Adipocyte (in vitro differentiated cells): ENCODE measurements around the gene KLF11.
"Not testable (repeated sequence)": the region's sequence is repeated elsewhere in the genome, so short reads cannot be mapped to it uniquely, and the experiment has no call there.

Source experiments
- DNase-seq: peaks from one replicate; pipeline ENCODE4 v3.0.0-alpha.2; 2015; ENCODE audit warnings: low read depth
- H3K27me3 ChIP-seq: replicated peaks from 2 replicates; pipeline ENCODE4 v1.7.0; 2013; ENCODE audit warnings: mild to moderate bottlenecking, low read length, moderate library complexity; ENCODE audit not compliant: control insufficient read depth, insufficient read depth
- H3K36me3 ChIP-seq: 2 replicates; pipeline ENCODE4 v1.7.0; 2013; ENCODE audit warnings: low read length, mild to moderate bottlenecking, moderate library complexity; ENCODE audit not compliant: control insufficient read depth, insufficient read depth, severe bottlenecking
- H3K4me1 ChIP-seq: 2 replicates; pipeline ENCODE4 v1.7.0; 2013; ENCODE audit warnings: mild to moderate bottlenecking, low read length, moderate library complexity; ENCODE audit not compliant: control insufficient read depth, insufficient read depth
- H3K4me3 ChIP-seq: 2 replicates; pipeline ENCODE4 v1.7.0; 2013; ENCODE audit warnings: mild to moderate bottlenecking, low read length, moderate library complexity
- H3K9ac ChIP-seq: 2 replicates; pipeline ENCODE4 v1.7.0; 2013; ENCODE audit warnings: mild to moderate bottlenecking, low read length, moderate library complexity
- H3K9me3 ChIP-seq: 2 replicates; pipeline ENCODE4 v1.7.0; 2013; ENCODE audit warnings: mild to moderate bottlenecking, low read length, moderate library complexity; ENCODE audit not compliant: control insufficient read depth

Gene KLF11

DNA sequence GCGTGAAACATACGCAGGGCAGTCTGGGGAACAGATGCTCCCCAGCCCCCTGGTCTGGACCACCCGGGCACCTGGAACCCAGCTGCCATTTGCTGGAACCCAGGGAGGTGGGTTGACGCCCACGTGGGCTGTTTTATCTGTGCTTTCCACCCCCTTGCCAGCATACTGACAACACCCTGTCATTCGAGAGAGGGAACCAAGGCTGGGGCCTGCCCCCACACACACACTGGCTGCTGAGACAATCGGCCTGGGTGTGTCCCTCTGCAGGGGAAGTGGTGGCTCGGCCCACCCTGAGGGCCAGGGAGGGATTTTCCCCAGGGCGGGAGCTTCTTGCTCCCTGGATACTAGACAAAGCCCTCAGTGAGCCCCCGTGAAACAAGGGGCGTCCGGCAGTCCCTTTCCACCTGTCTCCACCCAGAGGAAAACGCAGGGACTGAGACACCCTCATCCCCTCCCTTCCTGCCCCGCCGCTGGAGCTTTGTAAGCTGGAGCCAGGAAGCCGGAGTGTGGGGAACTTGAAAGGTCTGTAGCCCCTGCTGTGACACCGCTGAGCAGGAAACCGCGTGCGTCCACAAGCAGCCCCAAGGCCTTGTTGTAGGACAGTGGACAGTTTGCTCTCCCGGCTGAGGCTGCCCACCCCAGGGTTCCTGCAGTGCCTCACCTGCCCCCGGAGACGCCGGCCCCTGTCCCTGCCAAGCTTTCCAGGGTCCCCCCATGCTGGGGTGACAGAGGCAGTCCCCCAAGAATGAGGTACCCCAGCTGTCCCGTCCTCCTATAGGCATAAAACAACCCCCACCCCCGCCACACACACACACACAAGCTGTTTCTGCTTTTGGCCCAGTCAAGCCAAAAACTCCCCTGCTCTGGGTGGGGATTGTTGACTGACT is 14.1 kb upstream of the KLF11 start:
- Histone ChIP-seq H3K4me3 (no peak overlapping the region), H3K4me1 (peaks cover 4% of the 10 kb centered on the region), H3K9me3 (no peaks in the 10 kb centered on the region), H3K9ac (no peak overlapping the region), H3K36me3 (no peaks in the 10 kb centered on the region), H3K27me3 (no peaks in the 10 kb centered on the region)
- no peak for DNase-seq

DNA sequence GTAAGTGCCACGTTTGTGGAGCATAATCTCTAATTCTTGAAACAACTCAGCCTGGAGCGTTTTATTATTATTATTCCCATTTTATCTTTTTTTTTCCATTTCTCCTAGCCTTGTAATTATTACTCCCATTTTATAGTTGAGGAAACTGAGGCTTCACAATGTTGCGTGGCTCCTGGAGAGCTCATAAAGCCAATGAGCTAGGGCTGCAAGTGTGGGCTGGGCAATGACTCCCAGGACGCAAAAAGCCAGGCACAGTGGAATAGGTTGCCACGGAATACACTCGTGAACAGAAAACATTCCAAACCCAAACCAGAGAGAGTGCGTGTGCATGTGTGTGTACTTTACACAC is 13.5 kb upstream of the KLF11 start:
- Histone ChIP-seq H3K36me3 (no peaks in the 10 kb centered on the region), H3K9me3 (no peaks in the 10 kb centered on the region), H3K4me3 (no peak overlapping the region), H3K27me3 (no peaks in the 10 kb centered on the region), H3K4me1 (peaks cover 4% of the 10 kb centered on the region), H3K9ac (no peak overlapping the region)
- DNase-seq = no peak

DNA sequence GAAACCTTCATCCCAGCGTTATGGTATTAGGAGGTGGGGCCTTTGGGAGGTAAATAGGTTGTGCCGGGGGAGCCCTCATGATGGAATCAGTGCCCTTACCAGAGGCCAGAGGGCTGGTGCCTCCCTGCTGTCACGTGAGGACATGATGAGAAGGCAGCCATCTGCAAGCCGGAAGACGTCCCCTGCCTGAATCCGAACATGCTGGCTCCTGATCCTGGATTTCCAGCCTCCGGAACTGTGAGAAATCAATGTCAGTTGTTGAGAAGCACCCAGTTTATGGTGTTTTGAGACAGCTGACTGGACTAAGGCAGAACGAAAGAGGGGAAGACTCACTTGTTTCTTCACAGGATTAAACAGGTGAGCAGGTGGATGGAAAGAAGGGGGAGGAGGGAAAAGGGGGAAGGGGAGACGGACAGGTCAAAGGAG is 13.0 kb upstream of the KLF11 start:
- DNase-seq = no peak
- H3K4me3 ChIP-seq = no peak overlapping the region
- no peaks in the 10 kb centered on the region for H3K9me3 ChIP-seq
- H3K4me1 ChIP-seq = peaks cover 4% of the 10 kb centered on the region
- H3K36me3 ChIP-seq = no peaks in the 10 kb centered on the region
- no peaks in the 10 kb centered on the region for H3K27me3 ChIP-seq
- H3K9ac ChIP-seq = no peak overlapping the region

DNA sequence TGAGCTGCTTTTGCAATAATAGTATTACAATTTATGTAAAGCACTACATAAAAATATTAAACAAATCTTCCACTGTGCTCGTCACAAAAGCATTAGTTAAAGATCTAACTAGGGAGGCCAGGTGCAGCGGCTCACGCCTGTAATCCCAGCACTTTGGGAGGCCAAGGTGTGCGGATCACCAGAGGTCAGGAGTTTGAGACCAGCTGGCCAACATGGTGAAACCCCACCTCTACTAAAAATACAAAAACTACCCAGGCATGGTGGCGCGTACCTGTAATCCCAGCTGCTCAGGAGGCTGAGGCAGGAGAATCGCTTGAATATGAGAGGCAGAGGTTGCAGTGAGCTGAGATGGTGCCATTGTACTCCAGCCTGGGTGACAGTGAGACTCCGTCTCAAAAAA is 12.6 kb upstream of the KLF11 start:
- not testable (repeated sequence) for H3K9me3 ChIP-seq, H3K4me1 ChIP-seq, H3K36me3 ChIP-seq, DNase-seq, H3K4me3 ChIP-seq, H3K27me3 ChIP-seq, H3K9ac ChIP-seq

DNA sequence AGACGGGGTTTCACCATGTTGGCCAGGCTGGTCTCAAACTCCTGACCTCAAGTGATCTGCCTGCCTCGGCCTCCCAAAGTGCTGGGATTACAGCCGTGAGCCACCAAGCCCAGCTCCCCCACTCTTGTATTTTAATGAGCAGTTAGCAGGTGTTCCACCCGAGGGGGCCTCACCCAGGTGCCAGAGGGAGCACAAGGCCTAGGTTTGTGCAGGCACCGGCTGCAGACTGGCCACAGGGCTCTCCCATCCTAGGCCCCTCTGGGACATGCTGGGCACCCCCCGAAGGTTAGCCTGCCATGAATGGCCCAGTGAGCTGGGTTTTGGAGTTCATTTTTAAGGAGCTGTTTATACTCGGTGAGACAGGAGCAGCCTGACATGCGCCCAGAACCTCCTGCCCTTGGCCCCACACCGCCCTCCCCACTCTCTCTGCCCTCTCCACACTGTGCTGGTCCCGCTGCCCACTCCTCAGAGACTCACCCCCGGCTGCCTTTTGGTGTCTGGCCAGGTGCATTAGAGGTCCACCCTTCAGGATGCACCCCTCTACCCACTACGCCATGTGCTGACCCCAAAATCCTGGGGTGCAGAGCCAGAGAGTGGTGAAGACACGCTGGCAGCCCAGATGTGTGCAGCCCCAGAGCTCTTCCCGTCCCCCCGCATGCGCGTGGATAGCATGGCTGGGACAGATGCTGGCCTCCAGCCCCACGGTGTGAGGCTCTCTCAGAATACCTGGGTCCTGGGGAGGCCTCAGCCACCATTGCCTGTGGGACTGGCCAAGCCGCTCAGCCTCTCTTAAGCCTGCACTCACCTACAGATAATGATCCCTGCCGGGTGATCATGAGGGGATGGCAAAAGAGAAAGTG is 11.2 kb upstream of the KLF11 start:
- no peak for DNase-seq
- Histone ChIP-seq H3K9ac (no peak overlapping the region), H3K9me3 (no peaks in the 10 kb centered on the region)

DNA sequence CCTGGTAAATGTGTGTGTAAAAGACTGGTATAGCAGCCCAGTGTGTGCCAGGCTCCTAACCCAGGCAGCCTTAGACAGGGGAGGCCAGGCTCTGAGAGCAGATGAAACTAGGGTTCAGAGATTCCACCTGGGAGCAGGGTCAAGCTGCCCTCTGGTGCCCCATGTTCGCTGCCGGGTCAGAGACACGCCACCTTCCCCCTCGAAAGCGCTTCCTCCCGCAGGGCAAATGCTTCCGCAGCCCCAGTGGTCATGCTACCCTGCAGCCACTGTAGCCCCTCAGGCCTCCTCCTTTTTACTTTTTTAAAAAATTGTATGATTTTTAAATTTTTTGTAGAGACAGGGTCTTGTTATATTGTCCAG is 10.6 kb upstream of the KLF11 start:
- Histone ChIP-seq H3K4me3 (no peak overlapping the region), H3K27me3 (no peaks in the 10 kb centered on the region), H3K36me3 (no peaks in the 10 kb centered on the region), H3K9ac (no peak overlapping the region), H3K4me1 (peaks cover 21% of the 10 kb centered on the region), H3K9me3 (no peaks in the 10 kb centered on the region)
- DNase-seq = no peak

More for the DNA sequence above, 11.2 kb upstream of the KLF11 start:
- Histone ChIP-seq H3K36me3 (no peaks in the 10 kb centered on the region), H3K27me3 (no peaks in the 10 kb centered on the region), H3K4me1 (peaks cover 21% of the 10 kb centered on the region), H3K4me3 (no peak overlapping the region)

DNA sequence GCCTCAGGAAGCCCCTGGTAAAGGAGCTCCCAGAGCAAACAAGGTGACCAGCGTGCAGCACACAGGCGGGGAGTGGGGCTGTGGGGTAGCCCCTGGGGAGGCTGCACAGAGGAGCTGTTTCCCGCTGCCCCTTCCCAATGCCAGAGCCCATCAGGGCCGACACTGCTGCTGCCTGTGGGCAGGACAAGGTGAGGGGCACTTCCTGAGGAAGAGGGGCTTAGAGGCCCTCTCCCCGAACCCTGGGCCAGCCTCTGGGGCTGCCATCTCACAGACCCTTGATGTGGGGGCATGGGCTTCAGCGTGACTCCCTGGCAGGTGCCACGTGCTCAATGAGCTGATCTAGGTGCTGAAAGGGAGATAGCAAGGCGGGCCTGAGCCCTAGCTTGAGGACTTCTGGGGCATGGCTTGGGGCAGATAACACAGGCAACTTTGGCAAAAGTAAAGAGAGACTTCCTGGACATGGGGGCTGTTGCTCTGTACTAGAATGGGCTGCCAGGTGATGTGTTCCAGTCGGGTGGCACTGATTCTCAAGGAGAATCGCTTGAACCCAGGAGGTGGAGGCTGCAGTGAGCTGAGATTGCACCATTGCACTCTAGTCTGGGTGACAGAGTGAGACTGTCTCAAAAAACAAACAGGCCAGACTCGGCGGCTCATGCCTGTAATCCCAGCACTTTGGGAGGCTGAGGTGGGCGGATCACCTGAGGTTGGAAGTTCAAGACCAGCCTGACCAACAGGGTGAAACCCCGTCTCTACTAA is 9.9 kb upstream of the KLF11 start:
- DNase-seq = no peak
- no peak overlapping the region for H3K4me3 ChIP-seq
- no peaks in the 10 kb centered on the region for H3K9me3 ChIP-seq
- no peaks in the 10 kb centered on the region for H3K36me3 ChIP-seq
- H3K27me3 ChIP-seq = no peaks in the 10 kb centered on the region
- no peak overlapping the region for H3K9ac ChIP-seq
- peaks cover 21% of the 10 kb centered on the region for H3K4me1 ChIP-seq

DNA sequence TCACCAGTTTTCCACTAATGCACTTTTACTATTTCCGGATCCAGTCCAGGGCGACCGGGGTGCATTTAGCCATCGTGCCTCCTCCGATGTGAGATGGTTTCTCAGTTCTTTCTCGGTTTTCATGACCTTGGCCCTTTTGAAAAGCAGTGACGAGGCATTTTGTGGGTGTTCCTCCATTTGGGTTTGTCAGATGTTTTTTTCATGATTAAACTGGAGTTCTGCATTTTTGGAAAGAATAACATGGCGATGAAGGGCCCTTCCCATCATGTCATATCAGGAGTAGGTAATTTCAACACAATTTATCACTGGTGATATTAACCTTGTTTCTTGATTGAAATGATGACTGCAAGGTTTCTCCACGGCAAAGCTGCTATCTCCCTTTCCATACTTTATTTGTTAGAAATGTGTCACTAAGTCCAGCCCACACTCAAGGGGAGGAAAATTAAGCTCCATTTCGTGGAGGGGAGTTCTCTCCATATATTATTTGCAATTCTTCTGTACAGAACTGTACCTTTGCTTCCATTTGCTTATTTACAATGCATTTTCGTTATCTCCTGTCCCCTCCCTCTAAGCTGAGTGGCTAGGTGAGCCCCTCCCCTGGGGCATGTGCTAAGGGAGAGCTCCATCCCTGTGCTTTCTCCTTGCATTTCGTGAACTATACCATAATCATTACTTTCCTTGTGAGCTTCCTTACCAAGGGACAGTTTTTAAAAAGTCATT is 8.9 kb upstream of the KLF11 start:
- no peaks in the 10 kb centered on the region for H3K27me3 ChIP-seq
- H3K9me3 ChIP-seq = no peaks in the 10 kb centered on the region
- no peaks in the 10 kb centered on the region for H3K36me3 ChIP-seq
- no peak overlapping the region for H3K9ac ChIP-seq
- peaks cover 25% of the 10 kb centered on the region for H3K4me1 ChIP-seq
- H3K4me3 ChIP-seq = no peak overlapping the region
- no peak for DNase-seq

DNA sequence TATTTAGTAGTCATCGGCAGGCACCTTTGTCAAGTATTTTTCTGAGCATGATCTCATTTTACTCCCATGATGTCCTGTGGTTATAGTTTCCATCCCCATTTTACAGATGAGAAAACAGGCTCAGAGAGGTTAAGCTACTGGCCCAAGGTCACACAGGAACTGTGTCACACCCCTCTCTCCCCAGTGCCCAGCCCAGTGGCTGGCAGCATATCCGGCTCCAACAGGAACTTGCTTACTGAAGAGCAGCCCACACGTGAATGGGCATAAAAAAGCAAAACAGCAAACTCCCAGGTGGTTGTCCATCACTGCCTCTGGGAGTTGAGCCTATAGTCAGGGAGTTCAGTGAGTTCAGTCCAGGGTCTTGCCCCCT is 8.3 kb upstream of the KLF11 start:
- Histone ChIP-seq H3K36me3 (no peaks in the 10 kb centered on the region), H3K9ac (no peak overlapping the region), H3K9me3 (no peaks in the 10 kb centered on the region), H3K27me3 (no peaks in the 10 kb centered on the region), H3K4me1 (peaks cover 31% of the 10 kb centered on the region), H3K4me3 (no peak overlapping the region)
- no peak for DNase-seq

DNA sequence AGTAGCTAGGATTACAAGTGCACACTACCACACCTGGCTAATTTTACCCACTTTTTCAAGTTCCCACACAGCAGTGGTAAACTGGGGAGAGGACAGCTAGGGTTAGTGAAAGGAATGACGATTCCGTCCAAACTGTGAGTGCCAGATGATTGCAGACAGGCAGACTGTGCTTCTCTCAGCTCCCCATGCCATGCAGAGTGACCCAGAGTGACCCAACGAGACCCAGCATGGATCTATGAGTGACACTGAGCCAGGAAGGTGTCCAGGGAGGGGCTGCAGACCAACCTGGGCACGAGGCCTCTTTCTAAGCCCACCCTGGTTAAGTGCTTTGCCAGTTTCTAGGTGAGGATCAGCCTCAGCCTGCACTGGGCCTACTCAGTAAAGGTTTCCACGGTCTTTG is 7.7 kb upstream of the KLF11 start:
- DNase-seq = no peak
- Histone ChIP-seq H3K36me3 (no peaks in the 10 kb centered on the region), H3K9me3 (no peaks in the 10 kb centered on the region), H3K4me1 (peaks cover 31% of the 10 kb centered on the region), H3K27me3 (no peaks in the 10 kb centered on the region), H3K4me3 (no peak overlapping the region), H3K9ac (peak overlapping the region; percentile 44)
